GM10248 (cell line): ENCODE measurements around the gene CRIP2.

Experiments used
- CTCF ChIA-PET: fragments of 300-600 bp; sonication (Branson Sonifier 250); formaldehyde crosslinking; extraction: SDS; loops from one replicate; lab custom pipeline; 2021; ENCODE audit warnings: antibody characterized with exemption; lab: Yijun Ruan, JAX
- POLR2A ChIA-PET: fragments of 350-650 bp; sonication (Branson Sonifier 250); formaldehyde crosslinking; extraction: SDS; loops from one replicate; lab custom pipeline; 2020; ENCODE audit warnings: antibody characterized with exemption; lab: Yijun Ruan, JAX
- DNase-seq: peaks from one replicate; pipeline ENCODE4 v3.0.0; 2012; ENCODE audit errors: extremely low spot score
- CTCF ChIP-seq: IDR thresholded peaks from 2 replicates; pipeline ENCODE4 v1.5.1; 2012; ENCODE audit warnings: mild to moderate bottlenecking, low read depth; ENCODE audit errors: extremely low read depth, missing control alignments, control extremely low read depth

CRIP2 gene

GRCh38 chr14:105519946-105520698 is 45.5 kb downstream of the CRIP2 start:
- no peak for TF ChIP-seq CTCF
- ChIA-PET CTCF (interaction anchor here (0.9 kb wide), 1 partner anchor 8 kb away, joined by 3 read pairs; no protein-coding TSS in a partner anchor), POLR2A (no interaction called here)
- no peak for DNase-seq

GRCh38 chr14:105525326-105525725 is 50.7 kb downstream of the CRIP2 start:
- TF ChIP-seq CTCF, result no peak
- DNase-seq, result no peak
- ChIA-PET POLR2A (no interaction called here), CTCF (interaction anchor here (0.7 to 1.0 kb wide), 2 partner anchors 9 to 892 kb away, joined by 3 to 4 read pairs; no protein-coding TSS in a partner anchor)

GRCh38 chr14:105525861-105526775 is 51.5 kb downstream of the CRIP2 start, which contains the start of gene TMEM121:
TMEM121 (plus strand) TSS chr14:105526583; CDS start chr14:105528835, 2,252 bp downstream.
- CTCF ChIA-PET, result interaction anchor here (0.7 to 1.0 kb wide), 2 partner anchors 9 to 892 kb away, joined by 3 to 4 read pairs; no protein-coding TSS in a partner anchor
- TF ChIP-seq CTCF, result no peak
- peak; percentile 64 for DNase-seq
- POLR2A ChIA-PET, result no interaction called here

GRCh38 chr14:105526776-105527380 is 52.3 kb downstream of the CRIP2 start:
- TF ChIP-seq CTCF, result no peak
- POLR2A ChIA-PET, result no interaction called here
- CTCF ChIA-PET, result interaction anchor here (0.8 kb wide), 1 partner anchor 46 kb away, joined by 3 read pairs; no protein-coding TSS in a partner anchor
- peak; percentile 25 for DNase-seq

GRCh38 chr14:105527381-105527825 is 52.8 kb downstream of the CRIP2 start:
- DNase-seq, result no peak
- CTCF ChIA-PET, result interaction anchor here (0.8 to 2.1 kb wide), 2 partner anchors 11 to 47 kb away, joined by 3 to 12 read pairs; no protein-coding TSS in a partner anchor
- POLR2A ChIA-PET, result no interaction called here
- TF ChIP-seq CTCF, result no peak
